Natural killer cell treated with Interleukin-12 subunit alpha and Interleukin-12 subunit beta and Interleukin-15 and Interleukin-18, amount 100 ng/mL, for 72 hours (primary cell): Measurements from ENCODE around the gene TRPC4AP. TPM values are rescaled to one million over a fixed set of nuclear protein-coding genes. Genes with fewer than 3 reads are reported as not detected.
A peak's percentile ranks its signal among the peaks of the same experiment; 100 is the strongest.
"Not testable (repeated sequence)": the region's sequence is repeated elsewhere in the genome, so short reads cannot be mapped to it uniquely, and the experiment has no call there.

Source experiments
- ATAC-seq, 2 donors: fragments of 150-1000 bp; cut with Tn5 transposase in 1 of 2; sonication (Bioruptor Pico), chemical (Tn5 transposase) in 1 of 2; 2 replicates each; pipeline ENCODE4 v1.10.0; 2021
- DNase-seq: peaks from one replicate; pipeline ENCODE4 v3.0.0; 2022; ENCODE audit warnings: low spot score
- H3K27ac Mint-ChIP-seq, 2 donors: 1 replicate in 1 of 2; 2 replicates in 1 of 2; pipeline ENCODE4 v1.8.0; 2022; ENCODE audit warnings: mixed read lengths in 2 of 2, mild to moderate bottlenecking in 1 of 2, moderate library complexity in 1 of 2
- H3K27me3 Mint-ChIP-seq, 2 donors: 1 replicate in 1 of 2; 2 replicates in 1 of 2; pipeline ENCODE4 v1.8.0; 2022; ENCODE audit warnings: mixed read lengths in 2 of 2
- H3K36me3 Mint-ChIP-seq: one replicate; pipeline ENCODE4 v1.8.0; 2022; ENCODE audit warnings: mixed read lengths
- H3K4me1 Mint-ChIP-seq, 2 donors: 1 replicate in 1 of 2; 2 replicates in 1 of 2; pipeline ENCODE4 v1.8.0; 2022; ENCODE audit warnings: low read depth in 2 of 2, mixed read lengths in 2 of 2, mild to moderate bottlenecking in 1 of 2
- H3K4me3 Mint-ChIP-seq: one replicate; pipeline ENCODE4 v1.8.0; 2022; ENCODE audit warnings: mixed read lengths
- H3K9me3 Mint-ChIP-seq: 2 replicates; pipeline ENCODE4 v1.8.0; 2022; ENCODE audit warnings: mixed read lengths
- total RNA-seq, 2 donors: library from RNA; stranded (reverse); gene quantifications; one replicate each; pipeline ENCODE4 v1.2.3, GENCODE V29; 2022

The TRPC4AP gene
- total RNA-seq, 2 donors from 2014 or later = 62.8 to 86.4 TPM

DNA sequence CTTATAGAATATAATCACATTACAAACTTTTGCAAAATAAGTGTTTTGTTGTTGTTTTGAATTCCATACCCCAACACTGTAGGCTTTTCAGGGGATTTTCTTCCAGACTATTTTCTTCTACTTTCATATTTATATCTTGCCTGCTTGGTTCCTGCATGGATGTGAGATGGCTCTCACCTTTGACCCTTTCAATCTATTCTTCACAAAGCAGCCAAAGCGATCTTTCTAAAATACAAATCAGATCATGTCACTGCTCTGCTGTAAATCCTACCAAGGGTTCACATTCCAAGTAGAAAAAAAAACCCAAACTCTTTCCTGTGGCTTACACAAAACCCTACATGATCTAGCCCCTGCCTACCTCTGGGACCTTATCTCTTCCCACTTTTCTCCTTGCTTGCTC, 25.0 kb upstream of the TRPC4AP start:
- H3K27ac Mint-ChIP-seq = peak overlapping the region; percentile 36 to 70

DNA sequence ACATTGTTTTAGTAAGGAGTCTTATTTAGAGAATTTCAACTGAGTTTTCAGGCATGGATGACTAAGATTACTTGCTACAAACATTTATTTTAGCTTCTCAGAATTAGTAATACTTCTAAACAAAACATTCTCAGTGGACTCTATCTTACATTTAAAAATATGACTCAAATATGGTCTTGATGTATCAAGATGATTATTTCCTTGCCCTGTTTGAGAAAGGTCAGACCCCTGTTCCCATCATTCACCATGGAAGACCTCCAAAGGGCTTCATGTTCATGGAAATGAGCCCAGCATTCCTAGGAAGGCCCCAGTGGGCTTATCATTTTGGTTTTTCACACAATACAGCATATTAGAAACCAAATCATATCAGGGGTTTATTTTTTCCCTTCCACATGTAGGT, 24.6 kb upstream of the TRPC4AP start:
- H3K36me3 Mint-ChIP-seq = peaks cover 17% of the 10 kb centered on the region
- no peak overlapping the region for H3K4me3 Mint-ChIP-seq
- no peaks in the 10 kb centered on the region for H3K27me3 Mint-ChIP-seq
- no peaks in the 10 kb centered on the region for H3K9me3 Mint-ChIP-seq
- ATAC-seq = no peak
- H3K4me1 Mint-ChIP-seq = peaks cover 14 to 25% of the 10 kb centered on the region in 2 donors
- DNase-seq = no peak
- H3K27ac Mint-ChIP-seq = peak overlapping the region; percentile 70 to 75

More for the DNA sequence above, 25.0 kb upstream of the TRPC4AP start:
- Mint-ChIP-seq H3K4me3 (no peak overlapping the region), H3K4me1 (peaks cover 14 to 25% of the 10 kb centered on the region in 2 donors), H3K27me3 (no peaks in the 10 kb centered on the region), H3K36me3 (peaks cover 17% of the 10 kb centered on the region), H3K9me3 (no peaks in the 10 kb centered on the region)
- ATAC-seq (no peak), DNase-seq (no peak)

DNA sequence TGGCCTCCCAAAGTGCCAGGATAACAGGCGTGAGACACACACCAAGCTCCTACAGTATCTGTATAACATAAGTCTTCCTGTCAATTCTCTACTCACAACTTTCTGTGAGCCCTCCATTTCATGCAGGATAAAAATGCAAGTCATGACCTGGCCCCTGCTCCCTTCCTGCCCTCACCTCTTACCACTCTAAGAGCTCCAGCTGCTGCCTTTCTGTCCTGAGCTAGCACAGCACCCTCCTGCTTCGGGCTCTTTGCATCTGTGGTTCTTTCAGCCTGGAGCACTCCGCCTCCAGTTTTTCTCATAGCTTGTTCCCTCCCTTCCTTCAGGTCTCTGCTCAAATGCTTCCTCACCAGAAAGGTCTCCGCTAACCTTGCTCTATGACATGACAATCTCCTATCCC, 23.7 kb upstream of the TRPC4AP start:
- H3K27me3 Mint-ChIP-seq = no peaks in the 10 kb centered on the region
- DNase-seq = no peak
- no peak for ATAC-seq
- H3K4me3 Mint-ChIP-seq = no peak overlapping the region
- peak overlapping the region; percentile 70 to 75 for H3K27ac Mint-ChIP-seq
- H3K36me3 Mint-ChIP-seq = peaks cover 20% of the 10 kb centered on the region
- H3K9me3 Mint-ChIP-seq = no peaks in the 10 kb centered on the region
- H3K4me1 Mint-ChIP-seq = peaks cover 17 to 28% of the 10 kb centered on the region in 2 donors

DNA sequence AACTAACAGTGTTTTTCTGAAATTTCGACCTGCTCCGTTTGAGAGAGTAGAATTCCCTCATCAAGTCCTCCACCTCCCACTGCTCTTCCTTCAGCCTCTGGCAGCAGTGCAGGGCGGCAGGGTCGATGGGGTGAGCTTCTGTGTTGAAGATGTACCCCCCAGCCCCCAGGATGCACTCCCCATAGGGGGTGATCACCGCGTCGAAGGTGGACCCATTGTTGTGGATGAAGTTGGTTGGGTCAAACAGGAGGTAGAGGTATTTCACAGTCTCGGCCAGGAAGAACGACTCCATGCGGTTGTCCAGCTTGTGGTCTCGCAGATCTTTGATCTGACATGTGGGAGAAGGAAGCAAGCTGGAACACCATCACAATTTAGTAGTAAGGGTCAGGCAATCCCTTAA, 23.0 kb upstream of the TRPC4AP start:
- Mint-ChIP-seq H3K9me3 (no peaks in the 10 kb centered on the region), H3K4me1 (peaks cover 21 to 32% of the 10 kb centered on the region in 2 donors), H3K27ac (peak overlapping the region; percentile 70 to 75), H3K27me3 (no peaks in the 10 kb centered on the region), H3K36me3 (peaks cover 23% of the 10 kb centered on the region), H3K4me3 (no peak overlapping the region)
- DNase-seq (no peak), ATAC-seq (no peak)

DNA sequence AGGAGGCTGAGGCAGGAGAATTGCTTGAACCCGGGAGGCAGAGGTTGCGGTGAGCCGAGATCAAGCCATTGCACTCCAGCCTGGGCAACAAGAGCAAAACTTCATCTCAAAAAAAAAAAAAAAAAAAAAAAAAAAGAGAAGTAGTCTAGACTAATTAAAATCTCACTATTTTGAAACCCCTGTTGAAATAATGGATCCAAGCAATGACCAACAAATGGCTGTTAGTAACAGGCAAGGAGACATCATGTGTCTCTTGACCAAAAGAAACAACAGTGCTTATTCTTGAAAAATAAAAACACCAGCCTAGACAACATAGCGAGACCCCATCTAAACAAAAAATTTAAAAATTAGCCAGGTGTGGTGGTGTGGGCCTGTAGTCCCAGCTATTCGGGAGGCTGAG, 19.7 kb upstream of the TRPC4AP start:
- not testable (repeated sequence) for H3K4me3 Mint-ChIP-seq, H3K27ac Mint-ChIP-seq, H3K36me3 Mint-ChIP-seq, ATAC-seq, DNase-seq, H3K9me3 Mint-ChIP-seq, H3K27me3 Mint-ChIP-seq
- peaks cover 14 to 16% of the 10 kb centered on the region in 2 donors for H3K4me1 Mint-ChIP-seq

DNA sequence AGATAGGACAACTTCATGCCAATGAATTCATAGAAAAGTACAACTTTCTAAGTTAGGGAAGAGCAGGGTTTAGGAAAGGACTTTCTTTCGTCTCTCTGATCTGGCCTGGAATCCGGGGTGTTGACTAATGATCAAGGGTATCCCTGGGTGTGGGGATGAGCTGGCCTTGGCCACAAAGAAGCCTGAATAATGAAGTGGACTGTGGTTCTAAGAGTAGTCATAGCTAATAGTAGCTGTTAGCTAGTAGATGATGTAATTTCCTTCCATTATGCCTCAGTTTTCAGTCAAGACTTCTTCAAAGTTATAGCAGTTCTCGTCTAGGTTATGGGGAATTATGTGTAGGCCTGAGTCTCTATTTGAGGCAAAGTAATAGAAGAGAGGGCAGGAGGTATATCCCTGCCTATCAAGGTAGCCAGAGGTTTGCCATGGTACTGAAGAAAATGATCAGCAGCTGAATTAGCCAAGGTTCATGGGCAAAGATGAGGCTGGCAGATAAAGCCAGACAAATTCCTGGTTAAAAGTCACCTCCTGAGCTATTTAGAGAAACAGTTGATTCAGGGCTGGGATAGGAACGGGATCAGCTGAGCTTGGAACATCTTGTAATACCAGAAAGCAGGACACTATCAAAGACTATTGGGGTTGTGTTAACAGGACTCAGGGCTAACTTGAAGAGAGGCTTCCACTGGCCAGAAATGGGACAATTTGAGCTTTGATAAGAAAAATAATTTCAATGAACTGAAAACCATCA, 18.7 kb upstream of the TRPC4AP start:
- Mint-ChIP-seq H3K4me3 (peak overlapping the region; percentile 4), H3K36me3 (peaks cover 8% of the 10 kb centered on the region), H3K27ac (peak overlapping the region; percentile 65 to 83), H3K9me3 (no peaks in the 10 kb centered on the region), H3K27me3 (no peaks in the 10 kb centered on the region), H3K4me1 (peaks cover 9 to 14% of the 10 kb centered on the region in 2 donors)
- ATAC-seq = peak in 1 of 2 donors; percentile 52
- DNase-seq = no peak

DNA sequence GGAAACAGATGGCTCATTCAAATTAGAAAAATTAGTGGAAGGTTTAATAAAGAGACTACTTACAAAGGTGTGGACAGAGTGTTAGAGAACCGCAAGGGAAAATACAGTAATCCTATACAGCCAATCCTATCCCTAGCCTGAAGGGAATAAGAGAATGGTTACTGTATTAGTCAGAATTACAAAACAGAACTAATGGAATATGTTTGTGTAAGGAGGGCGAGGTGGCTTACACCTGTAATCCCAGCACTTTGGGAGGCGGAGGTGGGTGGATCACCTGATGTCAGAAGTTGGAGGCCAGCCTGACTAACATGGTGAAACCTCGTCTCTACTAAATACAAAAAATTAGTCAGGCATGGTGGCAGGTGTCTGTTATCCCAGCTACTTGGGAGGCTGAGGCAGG, 16.3 kb upstream of the TRPC4AP start:
- no peak overlapping the region for H3K27ac Mint-ChIP-seq
- no peak for DNase-seq
- peaks cover 6% of the 10 kb centered on the region for H3K36me3 Mint-ChIP-seq
- no peaks in the 10 kb centered on the region for H3K27me3 Mint-ChIP-seq
- H3K4me3 Mint-ChIP-seq = no peak overlapping the region
- peaks cover 7 to 14% of the 10 kb centered on the region in 2 donors for H3K4me1 Mint-ChIP-seq
- H3K9me3 Mint-ChIP-seq = no peaks in the 10 kb centered on the region
- no peak for ATAC-seq

DNA sequence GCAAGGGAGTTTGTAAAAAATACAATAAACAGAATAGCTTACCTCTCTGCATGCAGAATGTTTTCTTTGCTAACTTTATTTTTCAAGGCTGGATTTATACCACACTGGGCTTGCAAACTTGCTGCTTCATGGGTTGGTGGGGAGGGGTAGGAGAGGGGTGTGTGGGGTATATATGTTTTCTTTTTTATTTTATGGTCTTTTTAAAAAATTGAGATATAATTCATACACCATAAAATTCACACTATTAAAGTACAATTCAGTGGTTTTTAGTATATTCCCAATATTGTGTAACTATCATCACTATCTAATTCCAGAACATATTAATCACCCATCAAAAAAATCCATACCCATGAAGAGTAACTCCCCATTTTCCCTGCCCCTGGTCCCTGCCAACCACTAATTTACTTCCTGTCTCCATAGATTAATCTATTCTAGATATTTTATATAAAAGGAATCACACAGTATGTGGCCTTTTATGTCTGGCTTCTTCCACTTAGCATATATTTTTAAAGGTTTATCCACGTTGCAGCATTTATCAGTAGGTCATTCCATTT, 14.3 kb upstream of the TRPC4AP start:
- peaks cover 6% of the 10 kb centered on the region for H3K36me3 Mint-ChIP-seq
- DNase-seq (no peak), ATAC-seq (no peak)
- H3K4me3 Mint-ChIP-seq = no peak overlapping the region
- no peaks in the 10 kb centered on the region for H3K27me3 Mint-ChIP-seq
- H3K4me1 Mint-ChIP-seq = peaks cover 7 to 14% of the 10 kb centered on the region in 2 donors
- no peaks in the 10 kb centered on the region for H3K9me3 Mint-ChIP-seq
- H3K27ac Mint-ChIP-seq = no peak overlapping the region

DNA sequence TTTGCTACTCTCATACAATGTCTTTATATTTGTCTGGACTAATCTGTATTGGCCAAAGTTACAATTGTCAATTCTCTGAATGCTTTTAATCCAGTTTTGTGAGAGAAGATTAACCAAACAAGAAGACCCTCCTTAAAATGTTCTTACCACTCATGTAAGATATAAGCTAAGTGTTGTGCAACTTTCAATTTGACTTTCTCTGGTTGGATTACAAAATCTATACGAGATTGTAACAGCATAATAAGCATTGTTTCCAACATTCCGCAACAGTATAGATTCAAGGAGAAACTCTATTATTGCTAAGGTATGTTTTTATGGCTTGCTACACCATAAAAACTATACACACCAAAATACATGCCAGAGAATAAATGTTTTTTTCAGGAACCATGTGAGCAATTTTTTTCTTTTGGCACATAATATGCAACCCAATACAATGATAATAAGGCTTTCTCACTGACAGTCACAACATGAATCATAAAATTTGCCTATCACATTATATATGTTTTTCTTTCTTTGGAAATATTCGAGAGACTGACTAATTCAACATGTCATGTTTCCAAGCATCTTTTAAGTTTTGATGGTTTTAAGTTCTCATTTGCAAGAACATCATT, 12.2 kb upstream of the TRPC4AP start:
- Mint-ChIP-seq H3K9me3 (no peaks in the 10 kb centered on the region), H3K27me3 (peaks cover 5 to 9% of the 10 kb centered on the region in 2 donors), H3K4me1 (peaks cover 0 to 3% of the 10 kb centered on the region in 2 donors), H3K4me3 (no peak overlapping the region), H3K27ac (no peak overlapping the region), H3K36me3 (no peaks in the 10 kb centered on the region)
- DNase-seq = no peak
- ATAC-seq = no peak

DNA sequence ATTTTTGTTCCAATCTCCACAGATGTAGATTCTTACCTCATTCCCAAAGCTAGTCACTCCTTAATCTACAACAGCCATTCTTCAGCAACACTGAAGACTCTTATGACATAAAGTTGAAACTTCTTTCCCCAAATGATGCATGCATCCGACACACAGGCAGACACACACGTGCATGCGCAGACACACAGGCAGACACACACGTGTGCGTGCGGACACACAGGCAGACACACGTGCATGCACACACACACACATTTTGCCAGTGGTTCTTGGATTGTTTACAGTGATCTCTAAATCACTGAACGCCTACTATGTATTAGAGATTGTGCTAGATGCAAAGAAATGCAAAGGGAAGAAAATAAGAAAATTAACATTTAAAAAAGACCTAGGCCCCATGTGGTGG, 9.0 kb upstream of the TRPC4AP start:
- Mint-ChIP-seq H3K27ac (no peak overlapping the region), H3K9me3 (no peaks in the 10 kb centered on the region), H3K4me1 (peaks cover 0 to 3% of the 10 kb centered on the region in 2 donors), H3K4me3 (no peak overlapping the region), H3K27me3 (peaks cover 5 to 9% of the 10 kb centered on the region in 2 donors), H3K36me3 (no peaks in the 10 kb centered on the region)
- no peak for DNase-seq
- no peak for ATAC-seq

DNA sequence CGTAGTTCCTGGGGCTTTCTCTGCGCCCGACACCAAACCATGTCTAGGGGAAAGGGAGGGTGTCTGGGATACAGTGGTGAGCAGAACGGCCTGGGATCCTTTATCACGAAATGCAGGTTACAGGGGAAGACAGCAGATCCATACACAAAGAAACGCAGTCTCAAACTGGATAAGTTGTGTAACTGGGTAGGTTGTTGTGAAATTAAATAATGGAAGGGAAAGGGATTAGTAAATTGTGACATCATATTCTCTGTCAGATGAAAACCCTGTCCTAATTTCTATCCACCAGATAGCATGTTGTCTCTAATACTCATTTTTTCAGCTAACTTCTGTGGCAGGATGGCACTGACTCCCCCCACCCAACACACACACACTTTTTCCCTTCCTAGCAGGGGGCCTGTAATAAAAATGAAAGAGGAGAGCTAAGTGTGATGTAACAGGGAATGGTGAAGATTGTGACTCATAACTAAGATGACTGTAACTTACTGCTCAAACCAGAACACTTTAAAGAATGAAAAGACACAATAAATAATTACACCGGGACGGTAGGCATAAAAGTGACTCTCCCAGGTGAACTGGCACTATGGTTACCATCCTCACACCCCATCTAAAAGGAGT, 769 bp upstream of the TRPC4AP start:
- Mint-ChIP-seq H3K4me1 (peaks cover 32 to 36% of the 10 kb centered on the region in 2 donors), H3K27ac (peak overlapping the region; percentile 88 to 99), H3K9me3 (no peaks in the 10 kb centered on the region), H3K36me3 (peaks cover 10% of the 10 kb centered on the region), H3K4me3 (peak overlapping the region; percentile 97), H3K27me3 (no peaks in the 10 kb centered on the region)
- no peak for DNase-seq
- ATAC-seq = peak; percentile 53 to 64

DNA sequence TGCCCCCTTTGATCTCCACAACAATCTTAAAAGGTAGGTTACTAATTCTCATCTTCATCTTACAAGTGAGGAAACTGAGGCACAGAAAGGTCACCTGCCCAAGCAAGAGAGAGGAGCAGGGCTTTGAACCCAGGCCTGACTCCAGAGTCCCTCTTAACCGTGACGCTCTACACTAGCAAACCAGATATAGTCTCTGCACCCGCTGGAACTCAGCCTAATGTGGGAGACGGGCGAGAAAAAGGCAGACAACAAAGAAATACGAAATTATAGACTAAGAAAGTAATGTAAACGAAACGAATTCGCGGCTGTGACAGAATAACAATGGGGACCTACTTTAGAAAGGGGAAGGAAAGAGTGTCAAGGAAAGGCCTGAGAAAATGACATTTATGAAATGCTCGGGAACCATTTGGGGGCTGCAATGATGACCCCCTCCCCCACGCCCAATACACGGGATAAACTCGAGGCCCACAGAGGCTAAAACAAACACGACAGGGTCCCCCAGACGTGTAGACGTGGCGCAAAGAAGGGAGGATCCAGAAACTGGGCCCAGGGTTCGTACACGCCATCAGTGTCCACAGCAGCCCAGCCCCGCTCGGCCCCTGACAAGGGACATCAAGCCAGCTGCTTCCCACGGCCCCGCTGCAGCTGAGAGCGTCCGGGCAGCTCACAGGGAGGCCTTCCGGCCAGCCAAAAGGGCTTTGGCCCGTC, 637 bp downstream of the TRPC4AP start:
- Mint-ChIP-seq H3K27me3 (no peaks in the 10 kb centered on the region), H3K27ac (peak overlapping the region; percentile 88 to 99), H3K4me3 (peak overlapping the region; percentile 97), H3K4me1 (peaks cover 42 to 43% of the 10 kb centered on the region in 2 donors), H3K9me3 (no peaks in the 10 kb centered on the region), H3K36me3 (peaks cover 10% of the 10 kb centered on the region)
- DNase-seq = peak; percentile 61
- ATAC-seq = peak; percentile 48
